Activated CD8-positive, alpha-beta memory T cell treated with anti-CD3 and anti-CD28 coated beads, Interleukin-2, amount 50 U/mL, for 24 hours (primary cell): ENCODE results near the gene NOD1.
A peak's percentile ranks its signal among the peaks of the same experiment; 100 is the strongest.
"Not testable (repeated sequence)": the region's sequence is repeated elsewhere in the genome, so short reads cannot be mapped to it uniquely, and the experiment has no call there.

ENCODE experiments used
- DNase-seq: peaks from one replicate; pipeline ENCODE4 v3.0.0-alpha.2; 2020; ENCODE audit errors: extremely low read depth

Gene NOD1

GRCh38 chr7:30478349-30479201 lies at the start of gene NOD1:
NOD1 (minus strand) TSS chr7:30478784; CDS start chr7:30456921, 21,863 bp downstream.
- DNase-seq, result no peak

GRCh38 chr7:30527297-30527696 lies 48.7 kb upstream of the NOD1 start:
- DNase-seq, result not testable (repeated sequence)

GRCh38 chr7:30526163-30526562 lies 47.6 kb upstream of the NOD1 start:
- no peak for DNase-seq

- DNase-seq, result no peak
These were observed 46.8 kb upstream of the NOD1 start for GRCh38 chr7:30525429-30525828.

GRCh38 chr7:30524545-30524944 lies 46.0 kb upstream of the NOD1 start:
- DNase-seq, result no peak

GRCh38 chr7:30523466-30523865 lies 44.9 kb upstream of the NOD1 start:
- no peak for DNase-seq

- no peak for DNase-seq
These were observed 43.6 kb upstream of the NOD1 start for GRCh38 chr7:30522159-30522558.

- DNase-seq, result no peak
These were observed 42.9 kb upstream of the NOD1 start for GRCh38 chr7:30521532-30521931.

GRCh38 chr7:30519122-30519521 lies 40.5 kb upstream of the NOD1 start:
- no peak for DNase-seq

- no peak for DNase-seq
These were observed 37.2 kb upstream of the NOD1 start for GRCh38 chr7:30515761-30516160.

- DNase-seq, result no peak
These were observed 36.2 kb upstream of the NOD1 start for GRCh38 chr7:30514776-30515175.

- no peak for DNase-seq
These were observed 35.6 kb upstream of the NOD1 start for GRCh38 chr7:30514177-30514576.

GRCh38 chr7:30513762-30514161 lies 35.2 kb upstream of the NOD1 start:
- no peak for DNase-seq

- no peak for DNase-seq
These were observed 33.5 kb upstream of the NOD1 start for GRCh38 chr7:30511973-30512662.

- no peak for DNase-seq
These were observed 32.9 kb upstream of the NOD1 start for GRCh38 chr7:30511494-30511893.

GRCh38 chr7:30510124-30511075 lies 31.8 kb upstream of the NOD1 start:
- DNase-seq, result no peak

GRCh38 chr7:30509171-30509857 lies 30.7 kb upstream of the NOD1 start:
- not testable (repeated sequence) for DNase-seq

- DNase-seq, result not testable (repeated sequence)
These were observed 28.8 kb upstream of the NOD1 start for GRCh38 chr7:30507346-30507900.

GRCh38 chr7:30505174-30505697 lies 26.7 kb upstream of the NOD1 start:
- DNase-seq, result no peak

- peak; percentile 94 for DNase-seq
These were observed 26.0 kb upstream of the NOD1 start, which contains the start of gene GGCT for GRCh38 chr7:30504301-30505173. GGCT (minus strand) TSS chr7:30504829; CDS start chr7:30504709, 120 bp downstream.
